Measurements from ENCODE around the gene NEK5. TPM values are rescaled to one million over a fixed set of nuclear protein-coding genes. Genes with fewer than 3 reads are reported as not detected.

The NEK5 gene
- total RNA-seq, 1 experiment from 2014 or later: 0.07 TPM

GRCh38 chr13:52011632-52012511 lies 117.0 kb downstream of the NEK5 start, which contains the start of gene ALG11:
Gene ALG11, plus strand, starts transcription at chr13:52012398. Its CDS starts 21 bp downstream, at chr13:52012419.
- H3K4me1 ChIP-seq (ENCODE audit: insufficient read depth, low read length): peaks cover 7% of the 10 kb centered on the region
- intact Hi-C loops (cut with micrococcal nuclease): loop anchor here (5.0 kb wide), 1 partner anchor 180 kb away; no protein-coding TSS in a partner anchor
- H3K27ac ChIP-seq (ENCODE audit: low read length): no peak within 1 kb of the TSS
- peak within 1 kb of the TSS; percentile 90 for H3K4me3 ChIP-seq (ENCODE audit: low read length)
- peak within 1 kb of the TSS; percentile 93 for H3K4me2 ChIP-seq (ENCODE audit: low read length)
- ATAC-seq (peak; percentile 97), DNase-seq (peak; percentile 97)
- CTCF ChIA-PET: interaction anchor here (0.7 kb wide), 1 partner anchor 54 kb away, joined by 5 read pairs; no protein-coding TSS in a partner anchor
- POLR2A ChIA-PET (ENCODE audit: unreplicated experiment): interaction anchor here (0.6 to 0.7 kb wide), 2 partner anchors 37 to 110 kb away, joined by 3 read pairs; no protein-coding TSS in a partner anchor
- H3K9me3 ChIP-seq (ENCODE audit: low read length): no peaks in the 10 kb centered on the region
- H3K9ac ChIP-seq (ENCODE audit: low read length): peak within 1 kb of the TSS; percentile 91
- no TSS peak for BruUV-seq (replicated peaks)
- no peaks in the 10 kb centered on the region for H4K20me1 ChIP-seq (ENCODE audit: low read length)
- H3K79me2 ChIP-seq (ENCODE audit: low read length): peaks cover 35% of the 10 kb centered on the region
- no peaks in the 10 kb centered on the region for H3F3A ChIP-seq (ENCODE audit: low read length, unreplicated experiment)
- TF ChIP-seq CTCF (conservative IDR thresholded peaks at IDR 0.05; ENCODE audit: low read depth, low read length) (no peak), EZH2phosphoT487 (IDR thresholded peaks at IDR 0.05; ENCODE audit: borderline replicate concordance, low read length) (no peak), EZH2 (IDR thresholded peaks at IDR 0.05; ENCODE audit: low read length, unreplicated experiment) (no peak)
- no peaks in the 10 kb centered on the region for H3K36me3 ChIP-seq (ENCODE audit: low read depth, low read length)
- no peaks in the 10 kb centered on the region for H3K9me2 ChIP-seq (replicated peaks; ENCODE audit: low read length)
- no peaks in the 10 kb centered on the region for H3K27me3 ChIP-seq (ENCODE audit: low read length)
- H2AFZ ChIP-seq (ENCODE audit: low read length): peak within 1 kb of the TSS; percentile 98

- H3K9me3 ChIP-seq (ENCODE audit: low read length): no peaks in the 10 kb centered on the region
- H3K36me3 ChIP-seq (ENCODE audit: low read depth, low read length): no peaks in the 10 kb centered on the region
- no peak within 1 kb of the TSS for H3K27ac ChIP-seq (ENCODE audit: low read length)
- BruUV-seq (replicated peaks): TSS peak; percentile 30
- peaks cover 35% of the 10 kb centered on the region for H3K79me2 ChIP-seq (ENCODE audit: low read length)
- H3K4me2 ChIP-seq (ENCODE audit: low read length): peak within 1 kb of the TSS; percentile 93
- no peaks in the 10 kb centered on the region for H4K20me1 ChIP-seq (ENCODE audit: low read length)
- H3K9ac ChIP-seq (ENCODE audit: low read length): peak within 1 kb of the TSS; percentile 91
- POLR2A ChIA-PET (ENCODE audit: unreplicated experiment): no interaction called here
- H3K27me3 ChIP-seq (ENCODE audit: low read length): no peaks in the 10 kb centered on the region
- H2AFZ ChIP-seq (ENCODE audit: low read length): peak within 1 kb of the TSS; percentile 98
- ATAC-seq (peak; percentile 25), DNase-seq (no peak)
- H3K9me2 ChIP-seq (replicated peaks; ENCODE audit: low read length): no peaks in the 10 kb centered on the region
- H3K4me3 ChIP-seq (ENCODE audit: low read length): peak within 1 kb of the TSS; percentile 90
- CTCF ChIA-PET: no interaction called here
- peaks cover 7% of the 10 kb centered on the region for H3K4me1 ChIP-seq (ENCODE audit: insufficient read depth, low read length)
- TF ChIP-seq CTCF (conservative IDR thresholded peaks at IDR 0.05; ENCODE audit: low read depth, low read length) (no peak), EZH2phosphoT487 (IDR thresholded peaks at IDR 0.05; ENCODE audit: borderline replicate concordance, low read length) (no peak), EZH2 (IDR thresholded peaks at IDR 0.05; ENCODE audit: low read length, unreplicated experiment) (no peak)
- H3F3A ChIP-seq (ENCODE audit: low read length, unreplicated experiment): no peaks in the 10 kb centered on the region
- intact Hi-C loops (cut with micrococcal nuclease): loop anchor here (5.0 kb wide), 1 partner anchor 181 kb away; no protein-coding TSS in a partner anchor
These were observed 117.8 kb downstream of the NEK5 start, which contains the start of gene ATP7B for GRCh38 chr13:52010890-52011631. Gene ATP7B, minus strand, starts transcription at chr13:52011450. Its CDS starts 113 bp downstream, at chr13:52011337.
